ENCODE data around the gene HTR6.

GRCh38 chr1:19715334-19716203, 50.9 kb downstream of the HTR6 start:
- TF ChIP-seq CTCF (IDR thresholded peaks at IDR 0.05) (peak; percentile 31 to 82 (median 66)), POLR2A (IDR thresholded peaks at IDR 0.05) (no peak)
